Measurements from ENCODE around the gene MICAL2. TPM values are rescaled to one million over a fixed set of nuclear protein-coding genes. Genes with fewer than 3 reads are reported as not detected.

MICAL2 gene
- total and polyA plus RNA-seq, 2 donors (not counting 1 experiment from before 2014, with no cell fraction given): 0.32 to 0.40 TPM

DNA sequence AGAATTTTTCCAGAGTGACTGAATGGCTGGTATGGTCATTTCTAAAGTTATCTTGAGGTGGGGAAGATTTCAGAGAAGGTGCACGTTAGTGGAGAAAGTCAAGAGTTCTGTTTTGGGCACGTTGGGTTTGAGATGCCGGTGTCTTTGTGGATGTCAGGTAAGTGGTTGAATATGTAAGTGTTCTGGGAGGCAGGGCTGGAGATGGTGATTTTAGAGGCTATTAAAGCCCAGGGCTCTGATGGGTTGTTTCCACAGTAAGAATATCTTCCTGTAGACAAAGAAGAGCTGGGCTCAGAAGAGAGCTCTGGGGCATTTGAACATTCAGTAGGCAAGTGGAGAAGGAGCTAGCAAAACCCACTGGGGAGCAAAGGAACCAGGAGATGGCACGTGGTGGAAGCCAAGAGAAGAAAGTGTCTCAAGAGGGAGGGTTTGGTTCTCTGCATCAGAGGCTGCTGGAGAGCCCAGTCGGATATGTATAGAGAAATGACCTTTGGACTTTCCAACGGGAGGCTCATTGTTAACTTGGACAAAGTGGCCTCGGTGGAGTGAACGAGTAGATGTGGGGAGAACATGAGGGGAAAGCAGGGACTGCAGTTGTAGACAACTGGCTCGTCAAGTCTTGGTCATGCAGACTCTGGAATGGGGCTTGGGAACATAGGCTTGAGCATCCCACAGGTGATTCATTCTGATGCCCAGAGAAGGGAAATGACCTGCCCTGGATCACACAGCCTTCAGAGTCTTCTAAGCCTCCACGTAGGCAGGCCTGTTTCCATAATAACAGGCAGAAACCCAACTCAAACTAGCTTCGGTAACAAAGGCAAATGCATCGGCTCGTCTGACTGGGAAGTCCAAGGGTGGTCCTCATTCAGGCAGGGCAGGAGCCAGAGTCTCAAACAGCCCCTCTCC lies 168.6 kb downstream of the MICAL2 start:
- intact Hi-C loops (cut with micrococcal nuclease): no loop called here
- Mint-ChIP-seq H3K4me3 (no peak overlapping the region), H3K27me3 (no peaks in the 10 kb centered on the region), H3K9me3 (ENCODE audit: insufficient read depth) (no peaks in the 10 kb centered on the region), H3K27ac (no peak overlapping the region), H3K4me1 (no peaks in the 10 kb centered on the region)
- ChIA-PET POLR2A (no interaction called here), CTCF (interaction anchor here (1.0 kb wide), 1 partner anchor 18 kb away, joined by 3 read pairs; no protein-coding TSS in a partner anchor)
- TF ChIP-seq, protein P1, sequence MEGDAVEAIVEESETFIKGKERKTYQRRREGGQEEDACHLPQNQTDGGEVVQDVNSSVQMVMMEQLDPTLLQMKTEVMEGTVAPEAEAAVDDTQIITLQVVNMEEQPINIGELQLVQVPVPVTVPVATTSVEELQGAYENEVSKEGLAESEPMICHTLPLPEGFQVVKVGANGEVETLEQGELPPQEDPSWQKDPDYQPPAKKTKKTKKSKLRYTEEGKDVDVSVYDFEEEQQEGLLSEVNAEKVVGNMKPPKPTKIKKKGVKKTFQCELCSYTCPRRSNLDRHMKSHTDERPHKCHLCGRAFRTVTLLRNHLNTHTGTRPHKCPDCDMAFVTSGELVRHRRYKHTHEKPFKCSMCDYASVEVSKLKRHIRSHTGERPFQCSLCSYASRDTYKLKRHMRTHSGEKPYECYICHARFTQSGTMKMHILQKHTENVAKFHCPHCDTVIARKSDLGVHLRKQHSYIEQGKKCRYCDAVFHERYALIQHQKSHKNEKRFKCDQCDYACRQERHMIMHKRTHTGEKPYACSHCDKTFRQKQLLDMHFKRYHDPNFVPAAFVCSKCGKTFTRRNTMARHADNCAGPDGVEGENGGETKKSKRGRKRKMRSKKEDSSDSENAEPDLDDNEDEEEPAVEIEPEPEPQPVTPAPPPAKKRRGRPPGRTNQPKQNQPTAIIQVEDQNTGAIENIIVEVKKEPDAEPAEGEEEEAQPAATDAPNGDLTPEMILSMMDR (IDR thresholded peaks at IDR 0.05): no peak
- TF ChIP-seq EZH2 (IDR thresholded peaks at IDR 0.05; ENCODE audit: borderline replicate concordance, insufficient read depth, low read depth, low read length, poor library complexity, severe bottlenecking): no peak
- H3K79me2 ChIP-seq (ENCODE audit: control insufficient read depth, insufficient read depth, low read length): no peaks in the 10 kb centered on the region
- no peaks in the 10 kb centered on the region for H3K27me3 ChIP-seq (replicated peaks in 1 of 4; ENCODE audit: control extremely low read depth in 1 of 4, control insufficient read depth in 3 of 4, insufficient read depth in 4 of 4, low read length in 3 of 4)
- DNase-seq (no peak), ATAC-seq (ENCODE audit: low read depth) (no peak)
- 92% methylated on average over 13 of the region's 13 CpGs for WGBS (ENCODE audit: insufficient coverage)
- H3K9me3 ChIP-seq (ENCODE audit: control extremely low read depth in 1 of 3, control insufficient read depth in 2 of 3, insufficient read depth in 1 of 3, low read length in 2 of 3): peaks cover 0 to 4% (median 0%) of the 10 kb centered on the region in 3 donors
- no peaks in the 10 kb centered on the region for H3K36me3 ChIP-seq (replicated peaks in 1 of 2; ENCODE audit: control extremely low read depth in 1 of 2, control insufficient read depth in 1 of 2, extremely low read depth in 1 of 2, insufficient read depth in 2 of 2, low read length in 1 of 2)
- no peaks in the 10 kb centered on the region for H4K20me1 ChIP-seq (ENCODE audit: control insufficient read depth, insufficient read depth, low read length, poor library complexity, severe bottlenecking)
- no peak overlapping the region for H2AFZ ChIP-seq (ENCODE audit: insufficient read depth, low read depth, low read length, poor library complexity, severe bottlenecking)
- H3K4me3 ChIP-seq (ENCODE audit: control extremely low read depth in 1 of 5, extremely low read depth in 1 of 5, insufficient read depth in 1 of 5, low read depth in 2 of 5, low read length in 4 of 5): no peak overlapping the region
- H3K9ac ChIP-seq (ENCODE audit: low read length): no peak overlapping the region
- H3K4me2 ChIP-seq (replicated peaks; ENCODE audit: low read depth, low read length, poor library complexity, severe bottlenecking): no peak overlapping the region
- no peaks in the 10 kb centered on the region for H3K4me1 ChIP-seq (ENCODE audit: control insufficient read depth in 2 of 2, insufficient read depth in 2 of 2, low read length in 2 of 2)
- H3K27ac ChIP-seq (ENCODE audit: low read length in 2 of 2): no peak overlapping the region

GRCh38 chr11:12279672-12280108 lies 169.3 kb downstream of the MICAL2 start:
- H3K27me3 ChIP-seq (replicated peaks in 1 of 4; ENCODE audit: control extremely low read depth in 1 of 4, control insufficient read depth in 3 of 4, insufficient read depth in 4 of 4, low read length in 3 of 4): no peaks in the 10 kb centered on the region
- Mint-ChIP-seq H3K4me3 (no peak overlapping the region), H3K4me1 (no peaks in the 10 kb centered on the region), H3K9me3 (ENCODE audit: insufficient read depth) (no peaks in the 10 kb centered on the region), H3K27ac (no peak overlapping the region), H3K27me3 (no peaks in the 10 kb centered on the region)
- H3K79me2 ChIP-seq (ENCODE audit: control insufficient read depth, insufficient read depth, low read length): no peaks in the 10 kb centered on the region
- no peaks in the 10 kb centered on the region for H3K4me1 ChIP-seq (ENCODE audit: control insufficient read depth in 2 of 2, insufficient read depth in 2 of 2, low read length in 2 of 2)
- H3K9me3 ChIP-seq (ENCODE audit: control extremely low read depth in 1 of 3, control insufficient read depth in 2 of 3, insufficient read depth in 1 of 3, low read length in 2 of 3): peaks cover 0 to 4% (median 0%) of the 10 kb centered on the region in 3 donors
- WGBS (ENCODE audit: insufficient coverage): 82% methylated on average over 4 of the region's 4 CpGs
- ATAC-seq (ENCODE audit: low read depth) (no peak), DNase-seq (no peak)
- no peak for TF ChIP-seq EZH2 (IDR thresholded peaks at IDR 0.05; ENCODE audit: borderline replicate concordance, insufficient read depth, low read depth, low read length, poor library complexity, severe bottlenecking)
- TF ChIP-seq, protein P1 (IDR thresholded peaks at IDR 0.05): no peak
- no peaks in the 10 kb centered on the region for H4K20me1 ChIP-seq (ENCODE audit: control insufficient read depth, insufficient read depth, low read length, poor library complexity, severe bottlenecking)
- no peak overlapping the region for H3K4me2 ChIP-seq (replicated peaks; ENCODE audit: low read depth, low read length, poor library complexity, severe bottlenecking)
- POLR2A ChIA-PET: no interaction called here
- no peak overlapping the region for H3K9ac ChIP-seq (ENCODE audit: low read length)
- intact Hi-C loops (cut with micrococcal nuclease): no loop called here
- CTCF ChIA-PET: interaction anchor here (0.6 to 2.7 kb wide), 4 partner anchors 9 to 234 kb away, joined by 3 to 15 read pairs (median 4); no protein-coding TSS in a partner anchor
- no peak overlapping the region for H3K4me3 ChIP-seq (ENCODE audit: control extremely low read depth in 1 of 5, extremely low read depth in 1 of 5, insufficient read depth in 1 of 5, low read depth in 2 of 5, low read length in 4 of 5)
- H3K27ac ChIP-seq (ENCODE audit: low read length in 2 of 2): no peak overlapping the region
- no peaks in the 10 kb centered on the region for H3K36me3 ChIP-seq (replicated peaks in 1 of 2; ENCODE audit: control extremely low read depth in 1 of 2, control insufficient read depth in 1 of 2, extremely low read depth in 1 of 2, insufficient read depth in 2 of 2, low read length in 1 of 2)
- H2AFZ ChIP-seq (ENCODE audit: insufficient read depth, low read depth, low read length, poor library complexity, severe bottlenecking): no peak overlapping the region

All from B cell (primary cell).